Measurements from ENCODE around the gene MGAT5B. TPM values are rescaled to one million over a fixed set of nuclear protein-coding genes. Genes with fewer than 3 reads are reported as not detected.

The MGAT5B gene
- total and polyA plus RNA-seq, 8 donors: 0.10 to 1.7 (median 0.32) TPM; not detected in 4

- Histone ChIP-seq H3K27ac (no peak overlapping the region), H3K4me1 (no peaks in the 10 kb centered on the region), H3K27me3 (peaks cover 0 to 56% (median 14%) of the 10 kb centered on the region in 3 donors), H3K9me3 (no peaks in the 10 kb centered on the region), H3K36me3 (no peaks in the 10 kb centered on the region), H3K4me3 (no peak overlapping the region)
- no peak for DNase-seq
- TF ChIP-seq POLR2AphosphoS5 (IDR thresholded peaks at IDR 0.05): no peak
- TF ChIP-seq CTCF (IDR thresholded peaks at IDR 0.05): no peak
- intact Hi-C loops (cut with DNase I; ENCODE audit: low total_unique reads): no loop called here
- WGBS, 5 donors: 79 to 93% (median 84%) methylated on average over 6 of the region's 6 CpGs
Measured at GRCh38 chr17:76881408-76881807, 13.2 kb downstream of the MGAT5B start.

- TF ChIP-seq EP300 (IDR thresholded peaks at IDR 0.05) (no peak), POLR2AphosphoS5 (IDR thresholded peaks at IDR 0.05) (no peak), CTCF (IDR thresholded peaks at IDR 0.05) (no peak), POLR2A (IDR thresholded peaks at IDR 0.05) (no peak)
- Histone ChIP-seq H3K4me1 (no peaks in the 10 kb centered on the region), H3K4me3 (no peak overlapping the region), H3K36me3 (no peaks in the 10 kb centered on the region), H3K27me3 (peaks cover 0 to 60% (median 14%) of the 10 kb centered on the region in 3 donors), H3K27ac (no peak overlapping the region), H3K9me3 (no peaks in the 10 kb centered on the region)
- WGBS, 5 donors: 76 to 91% (median 84%) methylated on average over 10 to 20 of the region's 20 CpGs
- intact Hi-C loops (cut with DNase I; ENCODE audit: low total_unique reads): no loop called here
- no peak for DNase-seq
Measured at GRCh38 chr17:76881966-76882365, 13.8 kb downstream of the MGAT5B start.

GRCh38 chr17:76883744-76884525 lies 15.7 kb downstream of the MGAT5B start:
- TF ChIP-seq POLR2AphosphoS5 (IDR thresholded peaks at IDR 0.05): no peak
- no peak for TF ChIP-seq CTCF (IDR thresholded peaks at IDR 0.05)
- TF ChIP-seq EP300 (IDR thresholded peaks at IDR 0.05): no peak
- TF ChIP-seq POLR2A (IDR thresholded peaks at IDR 0.05): no peak
- Histone ChIP-seq H3K4me3 (no peak overlapping the region), H3K36me3 (no peaks in the 10 kb centered on the region), H3K27ac (no peak overlapping the region), H3K9me3 (no peaks in the 10 kb centered on the region), H3K27me3 (peaks cover 0 to 63% (median 10%) of the 10 kb centered on the region in 3 donors), H3K4me1 (no peaks in the 10 kb centered on the region)
- intact Hi-C loops (cut with DNase I; ENCODE audit: low total_unique reads): no loop called here
- 81 to 88% (median 84%) methylated on average over 10 of the region's 10 CpGs for WGBS, 5 donors
- no peak for DNase-seq

GRCh38 chr17:76884995-76885893 lies 17.0 kb downstream of the MGAT5B start:
- no peak overlapping the region for H3K27ac ChIP-seq
- intact Hi-C loops (cut with DNase I; ENCODE audit: low total_unique reads): no loop called here
- WGBS, 5 donors: 33 to 41% (median 38%) methylated on average over 16 of the region's 16 CpGs
- DNase-seq: no peak
- no peaks in the 10 kb centered on the region for H3K36me3 ChIP-seq
- no peaks in the 10 kb centered on the region for H3K4me1 ChIP-seq
- TF ChIP-seq CTCF (IDR thresholded peaks at IDR 0.05) (no peak), POLR2A (IDR thresholded peaks at IDR 0.05) (no peak), EP300 (IDR thresholded peaks at IDR 0.05) (no peak), POLR2AphosphoS5 (IDR thresholded peaks at IDR 0.05) (no peak)
- peaks cover 0 to 60% (median 6%) of the 10 kb centered on the region in 3 donors for H3K27me3 ChIP-seq
- H3K4me3 ChIP-seq: no peak overlapping the region
- H3K9me3 ChIP-seq: no peaks in the 10 kb centered on the region

All from stomach (tissue), 9 donors.